Stimulated activated CD4-positive, alpha-beta T cell treated with anti-CD3 and anti-CD28 coated beads, Interleukin-12 subunit alpha, Interleukin-12 subunit beta, amount 100 ng/mL, for 48 hours (primary cell): Measurements from ENCODE around the gene INTS2.
"Not testable (repeated sequence)": the region's sequence is repeated elsewhere in the genome, so short reads cannot be mapped to it uniquely, and the experiment has no call there.

Experiments
- DNase-seq, 3 donors: peaks; one replicate each; pipeline ENCODE4 v3.0.0-alpha.2; 2020; ENCODE audit warnings: low read depth in 2 of 3, low spot score in 1 of 3

The INTS2 gene

GRCh38 chr17:61852857-61853256, 74.9 kb downstream of the INTS2 start:
- DNase-seq, result no peak

- DNase-seq, result no peak
Observed at GRCh38 chr17:61849674-61850073, 78.1 kb downstream of the INTS2 start.

GRCh38 chr17:61848896-61849295, 78.9 kb downstream of the INTS2 start:
- no peak for DNase-seq

- DNase-seq, result no peak
Observed at GRCh38 chr17:61848247-61848646, 79.5 kb downstream of the INTS2 start.

DNA sequence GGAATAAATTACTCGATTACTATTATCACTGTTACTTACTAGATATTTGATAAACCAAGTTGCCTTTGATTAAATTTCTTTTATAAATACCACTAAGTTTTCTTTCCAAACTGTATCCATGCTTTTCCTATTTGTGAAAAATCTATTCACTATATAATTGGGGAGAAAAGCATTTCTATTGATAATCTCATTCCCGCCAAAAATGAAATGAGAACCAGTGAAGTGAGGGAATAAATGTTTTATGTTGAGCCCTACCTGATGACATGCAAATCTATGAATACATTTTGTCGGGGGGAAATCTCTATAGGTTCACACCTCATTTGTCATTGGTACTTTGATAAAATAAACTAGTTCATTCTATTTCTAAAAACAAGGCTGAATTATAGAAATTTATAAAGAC, 80.1 kb downstream of the INTS2 start:
- no peak for DNase-seq

DNA sequence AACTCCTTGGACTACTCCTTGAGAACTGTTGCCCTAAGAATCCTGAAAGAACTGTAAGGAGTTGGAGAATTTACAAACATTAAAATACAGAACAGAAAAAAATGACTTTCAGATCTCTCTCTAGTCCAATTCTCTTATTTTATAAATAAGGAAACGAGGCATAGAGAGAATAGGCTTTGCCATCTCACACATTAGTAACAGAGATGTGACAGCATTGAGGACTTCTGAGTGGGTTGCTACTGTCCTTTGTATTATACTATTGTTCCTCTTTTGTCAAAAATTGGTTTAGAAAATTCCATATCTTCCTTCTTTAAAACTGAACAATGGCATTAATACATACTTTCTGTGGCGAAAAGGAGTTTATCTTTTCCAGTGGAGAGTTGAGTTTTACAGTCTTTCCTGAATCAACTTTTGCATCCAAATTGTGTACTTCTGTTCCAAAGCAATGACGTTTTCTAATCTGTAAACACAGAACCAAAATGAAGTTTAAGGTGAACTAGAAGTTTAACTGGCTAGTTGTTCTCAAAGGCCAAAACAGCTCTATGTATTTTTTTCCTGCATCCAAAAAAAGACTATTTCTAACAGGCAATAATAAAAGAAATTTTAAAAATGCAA, 80.9 kb downstream of the INTS2 start:
- DNase-seq, result no peak

GRCh38 chr17:61846088-61846487, 81.7 kb downstream of the INTS2 start:
- no peak for DNase-seq

GRCh38 chr17:61843435-61843834, 84.3 kb downstream of the INTS2 start:
- DNase-seq, result no peak

GRCh38 chr17:61842899-61843298, 84.9 kb downstream of the INTS2 start:
- DNase-seq, result no peak

GRCh38 chr17:61839300-61839786, 88.4 kb downstream of the INTS2 start:
- DNase-seq, result no peak

GRCh38 chr17:61837175-61838051, 90.4 kb downstream of the INTS2 start:
- peak; percentile 8 to 33 (median 25) for DNase-seq

DNA sequence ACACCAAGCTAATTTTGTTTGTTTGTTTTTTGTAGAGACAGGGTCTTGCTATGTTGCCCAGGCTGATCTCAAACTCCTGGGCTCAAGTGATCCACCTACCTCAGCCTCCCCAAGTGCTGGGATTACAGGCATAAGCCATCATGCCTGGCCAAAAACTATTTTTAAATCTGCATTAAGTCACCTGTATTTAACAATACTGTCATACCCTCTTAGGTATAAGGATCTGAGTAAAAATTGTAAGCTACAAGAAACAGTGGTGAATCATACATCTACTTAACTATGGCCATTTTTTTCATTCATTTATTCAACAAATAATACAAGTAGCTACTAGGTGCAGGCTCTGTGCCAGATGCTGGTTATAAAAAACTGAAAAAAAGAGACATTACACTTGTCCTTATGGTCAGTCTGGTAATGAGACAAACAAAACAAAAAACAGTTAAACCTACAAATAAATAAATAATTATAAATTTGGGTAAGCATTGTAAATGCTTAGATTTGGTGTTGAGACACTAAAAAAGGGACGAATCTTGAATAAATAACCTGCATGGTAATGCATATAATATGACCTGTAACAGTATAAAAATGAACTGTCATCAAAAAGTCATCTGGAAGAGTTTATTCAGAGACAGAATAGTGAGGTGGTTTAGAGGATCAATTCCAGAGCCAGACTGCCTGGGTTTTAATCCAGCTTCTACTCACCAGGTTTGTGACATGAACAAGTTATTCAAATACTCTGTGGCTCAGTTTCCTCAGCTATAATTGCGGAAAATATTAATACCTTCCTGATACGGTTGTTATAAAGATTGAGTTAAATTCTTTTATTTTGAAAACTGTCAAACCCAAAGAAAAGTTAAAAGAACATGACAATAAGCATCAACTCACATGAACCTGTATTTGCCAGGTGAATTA, 91.3 kb downstream of the INTS2 start:
- DNase-seq, result no peak

DNA sequence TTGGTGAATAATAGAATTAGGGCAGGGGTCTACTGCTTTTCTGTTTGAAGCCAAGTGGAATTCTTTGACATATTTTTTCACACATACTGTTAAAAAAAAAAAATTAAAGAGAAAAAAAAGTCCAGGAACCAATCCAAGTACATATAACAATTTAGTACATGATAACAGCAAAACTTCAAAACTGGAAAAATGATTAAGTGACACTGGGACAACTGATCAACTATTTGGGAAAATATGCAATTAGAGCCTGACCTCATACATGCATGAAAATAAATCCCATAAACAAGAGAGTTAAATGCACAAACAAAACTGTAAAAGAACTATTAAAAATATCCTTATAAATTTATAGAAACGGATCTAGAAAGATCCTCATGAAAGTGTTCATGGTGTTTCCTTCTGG, 92.2 kb downstream of the INTS2 start:
- no peak for DNase-seq

DNA sequence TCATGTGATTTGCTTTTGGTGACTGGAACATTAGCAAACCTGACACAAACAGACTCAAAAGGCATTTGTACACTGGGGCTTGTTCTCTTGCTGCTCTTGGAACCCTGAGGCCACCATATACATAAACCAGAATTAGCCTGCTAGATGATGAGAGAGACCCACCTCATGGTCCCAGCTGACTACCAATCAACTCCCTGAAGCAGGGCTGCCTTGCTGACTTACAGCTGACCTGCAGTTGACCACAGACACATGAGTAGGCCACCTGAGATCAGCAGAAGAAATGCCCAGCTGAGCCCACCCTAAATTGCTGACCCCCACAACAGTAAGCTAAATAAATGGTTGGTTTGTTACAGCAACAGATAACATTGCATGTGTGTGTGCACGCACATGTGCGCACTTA, 93.2 kb downstream of the INTS2 start:
- no peak for DNase-seq

GRCh38 chr17:61833536-61834193, 94.1 kb downstream of the INTS2 start:
- DNase-seq, result no peak

DNA sequence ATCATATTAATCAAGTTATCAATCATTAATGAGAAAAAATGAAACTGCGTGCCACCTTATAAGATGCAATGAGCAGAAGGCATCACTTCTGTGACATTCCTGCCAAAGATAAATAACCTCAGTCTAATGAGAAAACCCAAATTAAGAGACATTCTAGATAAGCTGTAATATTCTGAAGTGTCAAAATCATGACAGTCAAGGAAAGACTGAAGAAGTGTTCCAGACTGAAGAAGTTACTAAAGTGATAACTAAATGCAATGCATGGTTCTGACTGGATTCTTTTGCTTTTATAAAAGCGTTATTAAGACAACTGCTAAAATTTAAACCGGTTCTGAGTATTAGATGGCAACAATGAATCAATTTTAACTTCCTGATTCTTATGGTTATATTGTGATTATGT, 95.3 kb downstream of the INTS2 start:
- DNase-seq, result no peak

GRCh38 chr17:61831099-61831498, 96.7 kb downstream of the INTS2 start:
- DNase-seq, result no peak

GRCh38 chr17:61828694-61829093, 99.1 kb downstream of the INTS2 start:
- no peak for DNase-seq

- no peak for DNase-seq
Observed at GRCh38 chr17:61827649-61828395, 100.0 kb downstream of the INTS2 start.

- not testable (repeated sequence) for DNase-seq
Observed at GRCh38 chr17:61826866-61827265, 100.9 kb downstream of the INTS2 start.
